NCI-H69 (cell line): ENCODE results near the gene CYP2A13.
"Not testable (repeated sequence)": the region's sequence is repeated elsewhere in the genome, so short reads cannot be mapped to it uniquely, and the experiment has no call there.

Experiments used
- DNase-seq: peaks from one replicate; lab custom pipeline; 2025; lab: John Stamatoyannopoulos, UW

Gene CYP2A13, protein sequence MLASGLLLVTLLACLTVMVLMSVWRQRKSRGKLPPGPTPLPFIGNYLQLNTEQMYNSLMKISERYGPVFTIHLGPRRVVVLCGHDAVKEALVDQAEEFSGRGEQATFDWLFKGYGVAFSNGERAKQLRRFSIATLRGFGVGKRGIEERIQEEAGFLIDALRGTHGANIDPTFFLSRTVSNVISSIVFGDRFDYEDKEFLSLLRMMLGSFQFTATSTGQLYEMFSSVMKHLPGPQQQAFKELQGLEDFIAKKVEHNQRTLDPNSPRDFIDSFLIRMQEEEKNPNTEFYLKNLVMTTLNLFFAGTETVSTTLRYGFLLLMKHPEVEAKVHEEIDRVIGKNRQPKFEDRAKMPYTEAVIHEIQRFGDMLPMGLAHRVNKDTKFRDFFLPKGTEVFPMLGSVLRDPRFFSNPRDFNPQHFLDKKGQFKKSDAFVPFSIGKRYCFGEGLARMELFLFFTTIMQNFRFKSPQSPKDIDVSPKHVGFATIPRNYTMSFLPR

DNA sequence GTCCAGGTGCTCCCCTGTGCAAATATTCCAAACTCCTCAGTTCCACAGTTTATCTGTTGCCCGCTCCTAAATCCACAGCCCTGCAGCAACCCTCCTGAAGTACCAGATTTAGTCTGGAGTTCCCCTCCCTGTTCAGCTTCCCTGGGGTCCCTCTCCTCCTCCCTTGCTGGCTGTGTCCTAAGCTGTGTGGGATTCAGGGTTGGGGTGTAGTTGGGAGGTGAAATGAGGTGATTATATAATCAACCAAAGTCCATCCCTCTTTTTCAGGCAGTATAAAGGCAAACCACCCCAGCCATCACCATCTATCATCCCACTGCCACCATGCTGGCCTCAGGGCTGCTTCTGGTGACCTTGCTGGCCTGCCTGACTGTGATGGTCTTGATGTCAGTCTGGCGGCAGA is at the start of gene CYP2A13:
CYP2A13 (plus strand) TSS at position 301 of the 400 bp plus-strand sequence; CDS start at position 322, 21 bp downstream.
- DNase-seq: no peak

- DNase-seq: no peak
Measured at GRCh38 chr19:41039806-41040205, 48.4 kb upstream of the CYP2A13 start.

- DNase-seq: not testable (repeated sequence)
Measured at GRCh38 chr19:41045095-41045494, 43.2 kb upstream of the CYP2A13 start.

DNA sequence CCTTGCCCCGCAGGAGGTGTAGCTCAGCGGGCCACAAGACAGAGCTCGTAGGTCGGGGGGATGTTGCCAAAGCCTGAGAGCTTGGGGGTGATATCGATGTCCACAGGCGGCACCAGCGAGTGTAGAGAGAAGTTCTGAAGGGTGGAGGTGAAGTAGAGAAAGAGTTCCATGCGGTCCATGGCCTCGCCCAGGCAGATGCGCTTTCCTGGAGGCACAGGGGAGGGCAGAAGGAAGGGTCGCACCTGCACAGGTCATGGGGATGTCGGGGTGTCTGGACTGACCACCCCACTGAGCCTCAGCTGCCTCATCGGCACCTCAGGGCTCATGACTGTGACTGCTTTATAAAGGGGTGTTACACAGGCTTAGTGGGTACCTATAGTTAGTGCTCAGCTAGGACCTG is 37.8 kb upstream of the CYP2A13 start:
- no peak for DNase-seq

GRCh38 chr19:41052162-41052561 is 36.1 kb upstream of the CYP2A13 start:
- not testable (repeated sequence) for DNase-seq

GRCh38 chr19:41053331-41053730 is 34.9 kb upstream of the CYP2A13 start:
- not testable (repeated sequence) for DNase-seq

GRCh38 chr19:41064974-41065569 is 23.2 kb upstream of the CYP2A13 start:
- no peak for DNase-seq

GRCh38 chr19:41076286-41076685 is 12.0 kb upstream of the CYP2A13 start:
- DNase-seq: no peak

GRCh38 chr19:41083516-41083915 is 4.7 kb upstream of the CYP2A13 start:
- no peak for DNase-seq

- no peak for DNase-seq
Measured at GRCh38 chr19:41085748-41086415, 2.4 kb upstream of the CYP2A13 start.

DNA sequence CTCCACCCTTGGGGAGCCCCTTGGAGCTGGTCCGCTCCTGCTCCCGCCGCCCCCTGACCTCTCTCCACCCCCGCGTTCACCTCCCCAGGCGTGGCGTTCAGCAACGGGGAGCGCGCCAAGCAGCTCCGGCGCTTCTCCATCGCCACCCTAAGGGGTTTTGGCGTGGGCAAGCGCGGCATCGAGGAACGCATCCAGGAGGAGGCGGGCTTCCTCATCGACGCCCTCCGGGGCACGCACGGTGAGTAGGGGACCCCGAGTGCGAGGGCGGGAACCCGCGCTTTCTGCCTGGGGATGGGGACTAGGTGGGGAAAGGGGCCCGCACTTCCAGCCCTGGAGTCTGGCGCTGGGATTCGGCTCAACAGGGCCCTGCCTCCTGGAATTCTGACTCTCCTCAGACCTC is 1.7 kb downstream of the CYP2A13 start:
- DNase-seq: no peak

- DNase-seq: no peak
Measured at GRCh38 chr19:41095703-41096102, 7.5 kb downstream of the CYP2A13 start.

GRCh38 chr19:41096353-41096752 is 8.1 kb downstream of the CYP2A13 start:
- no peak for DNase-seq

GRCh38 chr19:41097302-41097701 is 9.1 kb downstream of the CYP2A13 start:
- DNase-seq: no peak

- no peak for DNase-seq
Measured at GRCh38 chr19:41098762-41099161, 10.5 kb downstream of the CYP2A13 start.

DNA sequence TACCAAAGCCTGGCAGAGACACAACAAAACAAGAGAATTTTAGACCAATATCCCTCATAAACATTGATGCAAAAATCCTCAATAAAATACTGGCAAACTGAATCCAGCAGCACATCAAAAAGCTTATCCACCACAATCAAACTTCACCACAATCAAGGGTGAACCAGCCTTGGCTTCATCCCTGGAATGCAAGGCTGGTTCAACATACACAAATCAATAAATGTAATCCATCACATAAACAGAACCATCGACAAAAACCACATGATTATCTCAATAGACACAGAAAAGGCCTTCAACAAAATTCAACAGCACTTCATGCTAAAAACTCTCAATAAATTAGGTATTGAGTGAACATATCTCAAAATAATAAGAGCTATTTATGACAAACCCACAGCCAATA is 14.0 kb downstream of the CYP2A13 start:
- DNase-seq: not testable (repeated sequence)

DNA sequence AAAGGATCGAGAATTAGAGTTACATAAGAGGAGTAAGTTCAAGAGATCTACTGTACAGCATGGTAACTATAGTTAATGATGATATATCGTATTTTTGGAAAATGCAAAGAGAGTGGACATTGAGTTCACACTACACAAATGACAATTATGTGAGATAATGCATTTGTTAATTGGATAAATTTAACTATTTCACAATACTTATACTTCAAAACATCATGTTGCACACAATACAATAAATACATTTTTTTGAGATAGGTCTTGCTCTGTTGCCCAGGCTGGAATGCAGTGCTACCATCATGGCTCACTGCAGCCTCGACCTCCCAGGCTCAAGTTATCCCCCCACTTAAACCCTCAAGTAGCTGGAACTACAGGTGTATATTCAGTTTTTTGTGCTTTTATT is 17.9 kb downstream of the CYP2A13 start:
- DNase-seq: no peak

DNA sequence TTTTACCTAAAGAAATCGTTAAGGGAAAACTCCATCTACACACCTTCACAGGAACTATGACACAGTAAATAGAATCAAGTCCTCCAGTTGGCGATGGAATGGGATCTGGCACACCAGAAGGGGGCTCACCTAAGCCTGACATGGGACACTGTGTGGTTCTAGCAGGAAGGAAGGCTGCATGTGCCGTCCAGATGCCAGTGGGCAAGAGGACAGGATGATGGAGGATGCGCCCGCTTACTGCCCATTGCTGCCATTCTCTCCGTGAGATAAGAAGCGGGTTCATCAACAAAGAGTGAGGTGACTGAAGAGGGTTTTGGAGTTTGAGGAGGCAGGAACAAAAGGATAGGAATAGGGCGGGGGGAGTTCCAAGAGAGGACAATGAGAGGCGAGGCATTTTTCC is 23.0 kb downstream of the CYP2A13 start:
- DNase-seq: no peak

GRCh38 chr19:41111750-41112295 is 23.6 kb downstream of the CYP2A13 start:
- DNase-seq: no peak

GRCh38 chr19:41112728-41113290 is 24.6 kb downstream of the CYP2A13 start:
- DNase-seq: no peak

DNA sequence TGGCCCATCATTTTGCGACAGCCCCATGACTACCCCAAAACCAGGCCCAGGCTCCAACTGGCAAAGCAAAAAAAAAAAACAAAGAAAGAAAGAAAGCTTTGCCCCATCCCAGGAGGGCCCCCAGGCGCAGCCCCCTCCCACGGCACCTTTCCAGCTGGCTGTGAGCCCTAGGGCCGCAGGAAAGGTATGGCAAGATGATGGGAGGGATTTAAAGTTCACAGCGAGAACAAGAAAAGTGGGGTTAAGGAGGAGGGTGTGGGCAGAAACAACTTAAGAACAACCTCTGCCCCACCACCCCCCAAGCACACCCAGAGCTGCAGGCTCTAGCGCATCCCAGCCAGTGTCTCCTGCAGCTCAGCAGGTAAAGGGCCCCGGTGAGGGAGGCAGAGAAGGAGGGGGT is 25.9 kb downstream of the CYP2A13 start, which contains the start of gene CYP2F1:
CYP2F1 (plus strand) TSS at position 301 of the 400 bp plus-strand sequence. CDS start 1,757 bp downstream, outside the sequence.
- DNase-seq: no peak

- no peak for DNase-seq
Measured at GRCh38 chr19:41116261-41116660, 28.0 kb downstream of the CYP2A13 start.
